ENCODE results near the gene MSI2.

Gene MSI2

DNA sequence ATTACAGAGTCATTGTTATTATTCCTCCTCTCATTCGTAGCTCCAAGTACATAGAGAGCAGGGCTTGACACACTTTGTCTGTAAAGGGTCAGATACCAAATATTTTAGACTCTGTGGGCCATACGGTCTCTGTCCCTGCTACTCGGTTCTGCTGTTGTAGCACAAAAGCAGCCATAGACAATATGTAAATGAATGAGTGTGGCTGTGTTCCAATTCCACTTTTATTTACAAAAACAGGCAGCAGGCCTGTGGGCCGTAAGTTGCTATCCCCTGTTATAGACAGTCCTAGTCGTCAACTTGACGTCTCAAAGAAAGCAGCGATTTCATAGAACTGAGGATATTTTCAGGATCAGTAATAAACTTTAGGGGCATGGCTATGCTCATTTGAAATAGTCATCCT is 161.6 kb downstream of the MSI2 start:
- no peak for DNase-seq (ENCODE audit: low read depth)

DNA sequence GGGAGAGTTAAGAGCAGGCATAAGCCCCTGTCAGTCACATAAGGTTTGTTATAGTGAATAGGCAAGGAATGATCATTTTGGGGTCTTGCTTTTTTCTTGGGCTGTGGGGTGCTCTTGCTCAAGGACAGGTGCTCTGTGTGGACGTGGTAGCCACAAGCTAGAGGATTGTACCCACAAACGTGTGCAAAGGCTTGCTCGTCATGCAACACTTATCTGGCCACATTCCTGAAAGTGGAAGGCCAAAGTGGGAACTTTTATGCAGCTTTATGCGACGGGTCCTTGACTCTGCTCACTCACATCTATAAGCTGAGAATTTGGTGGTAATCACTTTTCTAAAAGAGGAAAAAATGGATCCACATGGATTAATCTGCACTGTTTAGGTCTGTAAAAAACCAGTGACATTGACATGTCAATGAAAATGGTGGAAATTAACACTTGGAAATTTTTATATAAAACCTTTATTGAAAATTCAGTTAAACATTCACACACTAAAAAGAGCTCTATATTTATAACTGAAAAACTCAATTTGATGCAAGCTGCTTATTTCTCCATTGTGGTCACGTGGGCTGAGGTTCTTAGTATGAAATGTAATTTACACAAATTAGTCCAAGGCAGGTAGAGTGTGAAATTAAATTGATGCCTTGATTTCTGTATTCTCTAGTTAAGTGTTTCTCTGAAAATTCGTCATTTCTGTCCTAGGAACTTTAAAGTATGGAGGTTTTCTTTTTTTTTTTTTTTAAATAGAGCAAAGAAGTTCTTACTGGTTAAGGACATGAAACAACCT is 162.3 kb downstream of the MSI2 start:
- DNase-seq (ENCODE audit: low read depth): no peak

DNA sequence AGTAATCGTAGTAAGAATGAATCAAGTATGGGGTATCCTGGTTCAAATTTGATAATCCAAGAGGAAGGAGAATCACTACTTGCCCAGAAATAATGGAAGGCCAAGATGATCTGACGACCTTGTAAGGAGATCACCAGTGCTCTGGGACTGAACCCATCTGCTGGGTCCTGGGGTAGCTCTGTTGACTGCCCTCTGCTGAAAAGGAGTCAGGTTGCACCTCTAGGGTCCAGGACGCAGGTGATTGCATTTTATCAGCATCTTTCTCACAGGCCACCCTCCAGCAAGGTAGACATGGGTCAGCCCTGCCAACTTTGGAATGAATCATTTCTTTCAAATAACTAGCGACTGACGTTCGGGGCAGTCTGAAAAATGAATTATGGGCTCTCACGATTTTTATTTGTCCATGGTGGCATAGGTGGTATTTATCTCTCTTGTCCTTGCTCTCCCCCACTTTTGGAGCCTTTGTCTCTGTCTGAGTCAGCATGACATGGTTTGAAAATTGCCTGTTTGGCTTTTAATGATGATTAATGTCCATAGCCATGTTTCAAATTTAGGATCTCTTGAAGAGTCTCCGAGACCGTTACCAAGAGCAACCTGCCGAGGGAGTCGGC is 163.7 kb downstream of the MSI2 start:
- no peak for DNase-seq (ENCODE audit: low read depth)

DNA sequence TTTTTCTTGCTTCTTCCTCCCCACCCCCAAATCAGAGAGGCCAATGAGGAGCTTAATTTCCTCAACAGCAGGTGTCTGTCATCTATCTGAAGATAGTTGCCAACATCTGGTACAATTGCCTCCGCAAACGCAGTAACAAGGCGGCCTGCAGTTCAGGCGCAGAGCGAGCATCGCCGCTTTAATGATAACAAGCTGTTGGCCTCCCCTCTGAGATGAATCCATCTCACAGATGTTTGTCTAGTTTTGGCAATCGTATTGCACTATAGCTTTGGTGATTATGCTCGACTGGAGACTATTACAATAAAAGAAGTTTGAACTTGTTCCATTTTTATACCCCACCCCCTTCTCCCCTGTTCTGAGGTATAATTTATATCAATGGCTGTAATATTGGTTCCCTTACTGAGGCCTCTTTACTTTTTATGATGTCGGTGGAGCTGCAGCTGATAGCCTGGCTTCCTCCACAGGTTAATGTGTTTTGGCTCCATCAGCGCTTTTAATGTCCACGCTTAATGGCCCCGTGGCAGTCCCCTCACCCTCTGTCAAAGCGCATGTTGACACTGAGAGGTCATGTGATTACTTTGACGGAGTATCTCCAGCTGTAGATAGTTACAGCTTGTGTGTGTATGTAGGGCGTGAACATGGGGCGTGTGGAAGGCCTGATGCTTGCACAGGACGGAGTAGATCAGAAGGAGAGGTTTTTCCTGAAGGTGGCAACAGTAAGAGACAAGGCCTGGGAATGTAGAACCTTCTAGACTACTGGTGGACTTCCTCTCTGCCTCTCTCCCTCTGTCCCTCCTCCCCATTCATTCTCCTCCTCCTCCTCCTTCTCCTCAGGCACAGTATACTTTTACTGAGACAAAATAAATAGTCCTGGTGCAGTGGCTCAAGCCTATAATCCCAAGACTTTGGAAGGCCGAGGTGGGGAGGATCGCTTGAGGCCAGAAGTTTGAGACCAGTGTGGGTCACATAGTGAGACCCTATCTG is 164.7 kb downstream of the MSI2 start:
- DNase-seq (ENCODE audit: low read depth): no peak

DNA sequence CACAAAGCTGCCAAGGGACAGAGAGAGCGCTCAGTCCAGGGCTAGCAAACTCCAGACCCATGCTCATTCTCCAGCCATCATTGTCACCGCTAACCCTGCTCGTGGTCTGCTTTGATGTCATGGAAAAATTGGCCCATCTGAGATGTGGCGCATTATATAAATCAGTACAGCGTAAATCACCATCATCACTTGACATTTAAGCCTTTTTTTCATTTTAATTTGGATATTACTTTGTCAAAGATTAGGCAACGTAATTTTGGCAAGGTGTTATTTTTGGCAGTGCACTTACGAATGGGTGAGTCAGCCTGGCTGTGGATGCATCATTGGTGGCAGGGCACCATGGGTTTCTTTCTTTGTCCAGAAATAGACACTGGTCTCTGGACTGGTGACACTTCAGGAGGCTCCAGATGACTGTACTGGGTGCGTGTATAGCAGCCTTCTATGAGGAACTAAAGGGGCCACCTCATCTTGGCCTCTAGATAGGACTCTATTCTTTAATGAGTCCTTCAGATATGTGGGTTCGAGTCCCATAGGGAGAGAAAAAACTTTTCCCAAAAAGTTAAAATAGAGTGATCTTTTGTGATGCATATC is 166.3 kb downstream of the MSI2 start:
- DNase-seq (ENCODE audit: low read depth): peak; percentile 19

DNA sequence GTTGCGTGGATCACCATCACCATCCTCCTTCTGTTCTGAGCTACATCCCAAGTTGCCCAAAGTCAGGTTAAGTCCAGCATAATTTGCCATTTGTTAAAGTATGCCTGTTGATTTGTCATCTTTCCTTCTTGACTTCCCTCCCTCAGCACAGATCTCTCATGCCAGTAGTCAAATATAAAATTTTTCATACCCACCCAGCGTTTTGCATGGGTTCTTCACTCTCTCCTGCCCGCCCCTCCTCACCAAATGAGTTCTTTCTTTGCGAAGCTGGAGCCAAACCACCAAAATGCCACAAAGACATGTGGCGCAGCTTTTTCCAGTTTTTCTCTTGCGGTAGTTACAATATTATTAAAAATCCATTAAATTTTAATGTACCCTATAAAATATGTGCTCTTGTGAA is 167.2 kb downstream of the MSI2 start:
- no peak for DNase-seq (ENCODE audit: low read depth)

DNA sequence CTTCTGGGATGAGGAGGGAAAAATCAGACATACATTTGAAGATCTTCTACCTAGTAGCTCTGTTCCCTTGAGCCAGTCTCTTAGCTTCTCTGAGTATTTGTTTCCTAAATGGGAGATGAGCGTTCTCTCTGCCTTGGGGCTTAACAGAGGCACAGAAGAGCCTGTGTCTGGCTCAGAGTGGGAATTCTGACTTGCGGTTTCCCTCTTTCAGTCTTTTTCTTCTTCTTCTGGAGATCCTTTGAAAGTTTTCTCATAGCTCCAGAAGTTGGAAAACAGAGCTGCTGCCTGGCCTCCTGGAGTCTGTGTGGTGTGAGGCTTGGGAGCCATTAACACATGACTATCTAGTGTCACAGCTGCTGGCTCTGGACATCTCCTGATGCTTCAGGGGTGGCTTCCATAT is 167.9 kb downstream of the MSI2 start:
- DNase-seq (ENCODE audit: low read depth): no peak

DNA sequence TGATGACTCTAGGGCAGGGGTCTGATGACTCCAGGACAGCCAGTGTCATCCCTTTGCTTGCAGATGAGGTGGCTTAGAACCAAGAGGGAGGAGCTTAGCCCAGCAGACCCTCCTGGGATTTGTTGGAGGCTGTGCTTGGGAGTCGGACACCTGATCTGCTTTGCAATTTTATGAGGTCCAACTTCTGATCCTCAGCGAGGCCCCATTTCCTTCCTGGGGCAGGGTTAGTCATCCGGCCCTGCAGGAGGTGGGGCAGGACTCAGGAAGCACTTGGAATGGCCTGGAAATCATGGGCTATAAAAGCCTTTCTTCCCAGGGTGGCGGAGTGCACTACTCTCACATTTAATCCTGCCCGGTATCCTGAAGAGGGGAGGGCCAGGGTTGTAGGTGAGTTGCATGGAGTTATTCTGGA is 168.5 kb downstream of the MSI2 start:
- peak; percentile 8 for DNase-seq (ENCODE audit: low read depth)

DNA sequence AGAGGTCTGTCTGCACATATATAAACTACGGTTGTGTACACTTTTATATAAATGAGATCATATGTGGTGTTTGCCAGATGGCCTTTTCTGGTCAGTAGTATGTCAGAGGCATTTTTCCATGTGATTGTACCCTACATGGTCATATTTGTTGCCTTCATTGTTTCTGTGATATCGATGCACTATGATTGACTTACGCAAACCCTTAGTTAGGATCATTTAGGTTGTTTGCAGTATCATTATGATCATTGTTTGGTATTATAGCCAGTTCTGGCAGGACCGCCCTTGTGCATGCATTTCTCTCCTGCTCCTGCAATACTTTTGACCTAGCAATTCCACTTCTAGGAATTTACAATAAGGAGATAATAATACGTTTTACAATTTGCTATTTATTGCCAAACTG is 169.1 kb downstream of the MSI2 start:
- DNase-seq (ENCODE audit: low read depth): no peak

DNA sequence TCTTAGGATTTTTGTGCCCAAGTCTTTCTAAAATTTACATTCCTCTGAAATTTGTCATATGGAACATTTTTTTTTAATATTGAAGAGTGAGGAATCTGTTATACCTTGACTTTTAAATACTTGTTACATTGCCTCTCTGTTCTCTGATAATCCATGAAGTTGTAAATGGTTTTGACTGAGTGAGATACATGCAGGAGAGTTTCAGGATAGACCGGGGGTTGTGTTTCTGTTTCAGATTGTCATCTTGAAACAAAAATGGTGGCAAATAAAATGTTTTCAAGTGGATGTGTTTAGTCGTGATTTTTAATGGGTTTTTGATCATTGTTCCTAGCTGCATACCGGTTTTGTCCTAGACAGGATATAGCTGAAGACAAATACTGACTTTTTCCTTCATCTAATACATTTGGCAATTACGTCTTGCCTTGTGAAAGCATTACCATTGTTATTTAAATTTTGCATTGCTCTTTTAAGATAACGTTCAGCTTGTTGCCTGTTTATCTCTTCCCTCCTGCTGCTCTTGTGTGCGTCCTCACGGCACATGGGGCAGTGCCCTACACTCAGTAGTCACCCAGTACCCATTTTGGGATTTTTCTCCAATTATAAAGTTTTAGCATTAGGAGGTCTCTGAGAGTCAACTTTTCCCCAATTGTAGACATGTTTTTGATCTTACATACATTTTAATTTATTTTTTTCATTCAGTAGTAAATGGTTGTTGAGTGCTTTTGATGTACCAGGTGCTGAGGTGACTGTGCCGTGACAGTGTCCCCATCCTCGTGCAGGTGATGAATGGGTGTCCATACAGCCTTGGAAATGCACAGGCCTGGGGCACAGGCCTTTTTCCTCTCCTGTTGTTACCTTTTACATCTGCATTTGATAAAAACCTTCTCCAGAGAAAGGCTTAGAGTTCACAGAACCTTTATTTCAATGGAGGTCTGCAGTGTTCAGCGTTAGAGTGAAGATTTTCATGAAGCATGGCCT is 169.9 kb downstream of the MSI2 start:
- no peak for DNase-seq (ENCODE audit: low read depth)

DNA sequence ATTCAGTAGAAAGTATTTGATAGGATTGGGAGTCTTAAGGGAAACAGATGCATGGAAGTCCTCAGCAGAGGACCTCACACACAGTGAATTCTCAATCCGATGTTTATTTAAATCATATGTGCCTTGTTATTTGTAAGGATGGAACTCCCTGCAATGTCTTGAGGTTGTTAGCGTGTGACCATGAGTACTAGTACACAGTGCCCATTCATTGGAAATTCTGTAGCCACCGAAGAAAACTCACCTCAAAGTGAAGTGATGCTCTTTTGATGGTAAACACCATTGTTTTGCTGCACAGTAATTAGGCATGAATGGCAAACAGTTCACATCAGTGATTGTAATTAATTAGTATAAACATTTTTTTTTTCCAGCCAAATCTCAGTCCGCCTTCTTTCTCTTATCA is 173.6 kb downstream of the MSI2 start:
- DNase-seq (ENCODE audit: low read depth): no peak

DNA sequence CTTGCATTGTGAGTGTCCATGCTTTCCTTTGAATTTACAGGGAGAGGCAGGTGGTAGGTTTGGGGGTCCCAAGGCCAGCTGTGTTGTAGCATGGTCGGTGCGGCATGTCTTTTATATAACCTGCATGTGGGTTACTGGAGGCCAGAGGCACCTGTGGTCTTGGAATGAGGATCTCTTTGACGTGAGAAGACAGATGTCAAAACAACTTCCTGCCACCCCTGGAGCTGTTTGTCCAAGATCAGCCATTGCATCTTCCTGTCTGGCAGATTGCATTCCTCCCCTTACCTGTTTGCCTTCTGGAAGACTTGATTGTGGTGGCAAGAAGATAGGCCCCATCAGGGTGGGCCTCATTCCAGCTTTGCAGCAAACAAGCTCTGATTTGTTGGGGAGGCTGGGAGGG is 175.1 kb downstream of the MSI2 start:
- DNase-seq (ENCODE audit: low read depth): no peak

DNA sequence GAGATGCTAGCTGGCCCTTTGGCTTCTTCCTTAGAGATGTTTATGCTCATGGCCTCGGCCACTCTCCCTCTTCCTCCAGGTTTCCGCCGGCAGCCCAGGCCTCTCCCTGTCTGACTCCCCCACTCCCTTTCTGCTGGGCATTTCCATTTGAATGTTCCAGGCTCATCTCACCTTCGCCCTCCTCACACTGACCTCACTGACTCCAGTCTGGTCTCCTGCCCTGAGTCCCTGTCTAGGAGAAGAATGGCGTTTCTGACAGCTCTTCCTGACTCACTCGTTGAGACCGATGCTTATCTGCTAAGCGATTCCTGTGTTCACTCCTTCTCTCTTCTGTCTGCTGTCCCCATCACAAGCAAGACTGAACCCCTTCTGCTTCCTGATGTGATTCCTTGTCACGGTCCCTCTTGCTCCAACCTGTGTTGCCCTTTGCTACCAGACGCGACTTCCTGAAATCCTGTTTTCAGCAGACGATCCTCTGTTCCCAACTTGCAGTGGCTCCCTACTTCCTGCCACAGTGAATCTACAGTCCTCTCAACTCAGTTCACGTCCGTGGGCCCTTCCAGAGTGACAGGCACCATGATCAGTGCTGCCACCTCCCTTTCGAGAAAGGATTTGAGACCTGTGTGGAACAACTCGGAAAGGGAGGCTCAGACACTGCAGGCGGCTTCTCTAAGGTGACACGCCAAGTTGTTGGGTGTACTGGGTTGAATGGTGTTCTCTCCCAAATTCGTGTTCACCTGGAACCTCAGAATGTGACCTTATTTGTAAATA is 176.4 kb downstream of the MSI2 start:
- DNase-seq (ENCODE audit: low read depth): no peak

DNA sequence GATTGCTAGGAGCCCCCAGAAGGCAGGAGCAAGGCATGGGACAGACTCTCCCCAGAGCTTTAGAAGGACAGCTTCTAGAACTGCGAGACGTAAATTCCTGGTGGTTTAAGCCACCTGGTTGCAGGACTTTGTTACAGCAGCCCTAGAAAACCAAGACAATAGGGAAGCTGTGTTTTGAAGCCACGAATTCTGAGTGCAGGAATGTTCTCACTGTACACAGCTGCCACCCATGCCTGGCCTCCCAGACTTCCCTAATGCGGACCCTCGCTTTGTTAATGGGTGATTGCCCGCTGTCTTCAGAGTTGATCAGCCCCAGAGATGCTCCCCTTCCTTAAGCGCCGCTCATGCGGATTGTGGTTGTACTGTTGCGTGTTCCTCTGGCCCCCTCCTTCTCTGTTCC is 177.1 kb downstream of the MSI2 start:
- no peak for DNase-seq (ENCODE audit: low read depth)

DNA sequence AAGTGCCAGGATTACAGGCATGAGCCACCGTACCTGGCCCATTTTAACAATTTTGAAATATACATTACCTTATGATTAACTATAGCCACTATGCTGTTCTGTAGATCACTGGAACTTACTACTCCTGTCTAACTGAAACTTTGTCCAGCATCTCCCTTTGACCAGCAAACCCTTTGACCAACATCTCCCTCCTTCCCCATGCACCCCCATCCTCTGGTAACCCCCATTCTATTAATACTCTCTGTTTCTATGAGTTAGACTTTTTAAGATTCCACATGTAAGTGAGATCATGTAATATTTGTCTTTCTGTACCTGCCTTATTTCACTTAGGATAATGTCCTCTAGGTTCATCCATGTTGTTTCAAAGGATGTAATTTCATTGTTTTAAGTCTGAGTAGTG is 178.0 kb downstream of the MSI2 start:
- DNase-seq (ENCODE audit: low read depth): no peak

DNA sequence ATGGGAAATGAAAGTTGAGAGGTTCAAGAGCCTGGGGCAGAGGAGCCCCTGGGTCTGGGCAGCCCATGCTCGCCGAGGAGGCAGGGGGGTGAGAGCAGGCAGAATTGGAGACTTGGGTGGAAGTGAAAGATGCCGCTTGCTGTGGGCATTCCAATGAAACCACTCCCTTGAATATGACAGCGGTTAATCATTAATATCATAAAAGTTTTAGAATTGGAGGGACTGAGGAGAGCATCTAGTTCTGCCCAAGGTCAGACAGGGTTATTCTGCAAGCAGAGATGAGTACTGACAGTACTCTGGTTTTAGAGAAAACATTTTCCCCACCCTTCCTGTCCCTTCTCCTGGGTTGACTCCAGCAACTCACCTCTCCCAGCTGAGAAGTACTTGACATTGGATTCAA is 180.2 kb downstream of the MSI2 start:
- DNase-seq (ENCODE audit: low read depth): no peak

DNA sequence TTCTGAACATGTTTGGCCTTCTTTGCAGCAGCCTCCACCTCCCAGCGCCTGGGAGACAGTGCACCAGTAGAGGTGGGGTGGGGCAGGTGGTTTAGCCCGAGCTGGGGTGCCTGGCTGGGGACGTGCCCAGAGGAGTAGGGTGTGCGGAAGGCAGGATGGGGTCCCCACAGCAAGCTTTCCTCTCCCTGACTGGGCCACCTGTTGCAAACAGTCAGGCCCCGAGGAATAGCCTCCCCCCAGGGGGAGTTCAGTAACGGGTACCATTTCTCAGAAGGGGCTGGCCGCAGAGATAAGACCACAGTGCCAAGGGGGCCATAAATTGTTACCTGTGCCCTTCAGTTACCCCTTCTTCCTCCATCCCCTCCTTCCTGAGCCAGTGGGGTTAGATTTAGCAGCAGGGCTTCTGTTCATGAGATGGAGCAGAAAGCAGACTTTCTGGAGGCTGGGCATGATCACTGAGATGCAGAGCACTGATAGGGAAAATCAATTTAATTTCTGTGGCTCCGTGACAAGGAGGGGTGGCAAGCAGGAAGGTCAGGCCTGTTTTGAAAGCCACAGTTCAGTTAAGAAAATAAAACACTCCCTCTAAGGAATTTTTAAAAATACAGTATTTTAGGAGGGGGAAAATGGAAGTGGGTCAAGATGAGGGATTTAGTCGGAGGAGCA is 181.9 kb downstream of the MSI2 start:
- DNase-seq (ENCODE audit: low read depth): no peak

DNA sequence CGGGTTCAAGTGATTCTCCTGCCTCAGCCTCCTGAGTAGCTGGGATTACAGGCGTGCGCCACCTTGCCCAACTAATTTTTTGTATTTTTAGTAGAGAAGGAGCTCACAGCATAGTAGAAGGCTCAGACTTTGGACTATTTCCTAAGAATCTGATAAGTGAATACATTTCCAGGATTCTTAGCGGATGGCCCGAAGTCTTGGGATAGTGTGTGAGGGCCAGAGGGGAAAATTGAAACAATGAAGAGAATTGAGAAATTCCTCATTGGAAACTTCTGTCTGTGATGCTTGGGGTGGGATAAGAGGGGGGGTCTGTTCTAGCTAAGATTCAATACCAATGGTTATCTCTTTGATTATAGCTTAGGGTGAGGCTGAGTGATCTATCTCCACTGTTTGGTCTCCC is 183.3 kb downstream of the MSI2 start:
- no peak for DNase-seq (ENCODE audit: low read depth)

DNA sequence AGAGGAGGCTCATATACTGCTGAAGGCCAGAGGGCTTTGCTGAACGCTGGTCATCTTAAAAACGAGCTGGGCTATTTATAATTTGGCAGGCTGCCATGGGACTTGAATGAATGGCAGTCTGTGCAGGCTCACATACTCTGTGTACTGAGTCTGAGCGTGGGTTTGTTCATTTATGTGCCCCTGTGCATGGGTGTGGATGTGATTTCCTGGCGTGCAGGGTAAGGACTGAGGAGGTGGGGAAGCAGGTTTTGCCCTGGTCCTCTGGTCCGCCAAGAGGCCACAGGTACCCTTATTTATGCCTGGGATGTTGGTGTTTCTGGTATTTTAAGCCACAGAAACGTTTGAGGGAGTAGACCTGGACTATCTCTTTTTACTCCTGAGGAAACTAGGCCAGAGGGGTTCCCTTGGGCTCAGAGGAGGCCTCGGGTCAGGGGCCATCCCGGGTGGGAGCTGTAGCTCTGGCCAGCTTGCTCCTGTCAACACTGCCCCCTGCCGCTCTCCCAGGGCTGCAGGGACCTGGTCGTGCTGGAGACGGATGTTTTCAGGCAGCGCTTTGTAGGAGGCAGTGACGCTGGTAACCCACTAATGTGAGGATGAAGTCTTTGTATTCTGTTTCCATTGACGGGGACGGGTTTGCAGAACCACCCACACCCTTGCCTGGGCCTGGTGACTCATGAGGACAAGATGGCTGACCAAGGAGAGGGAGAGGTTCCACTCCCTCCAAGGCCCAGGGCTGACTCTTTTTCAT is 184.4 kb downstream of the MSI2 start:
- no peak for DNase-seq (ENCODE audit: low read depth)
